DND-41 (cell line): ENCODE measurements around the gene MT3.

ENCODE experiments used
- ATAC-seq: fragments of 200-7000 bp; cut with Tn5 transposase; 3 replicates; pipeline ENCODE4 v1.9.1; 2021; ENCODE audit warnings: low read depth; ENCODE audit not compliant: insufficient read depth
- DNase-seq: peaks from one replicate; pipeline ENCODE4 v3.0.0-alpha.2; 2020
- H2AFZ ChIP-seq: 2 replicates; pipeline ENCODE4 v1.6.0; 2012; ENCODE audit warnings: low read depth, low read length
- H3K27ac ChIP-seq: 2 replicates; pipeline ENCODE4 v1.5.1; 2012; ENCODE audit warnings: low read length, inconsistent platforms
- H3K27me3 ChIP-seq: fragments of 200-600 bp; sonication (generic); 2 replicates; pipeline ENCODE4 v1.6.0; 2012; ENCODE audit warnings: low read length, mild to moderate bottlenecking, inconsistent platforms; ENCODE audit not compliant: insufficient read depth, poor library complexity
- H3K36me3 ChIP-seq: 2 replicates; pipeline ENCODE4 v1.5.1; 2012; ENCODE audit warnings: low read length, inconsistent platforms; ENCODE audit not compliant: insufficient read depth
- H3K4me1 ChIP-seq: 2 replicates; pipeline ENCODE4 v1.5.1; 2012; ENCODE audit warnings: mild to moderate bottlenecking, low read length; ENCODE audit not compliant: insufficient read depth
- H3K4me2 ChIP-seq: 2 replicates; pipeline ENCODE4 v1.6.0; 2012; ENCODE audit warnings: mild to moderate bottlenecking, moderate library complexity, low read length, inconsistent platforms; ENCODE audit not compliant: insufficient read depth
- H3K4me3 ChIP-seq, 2 experiments: fragments of 200-600 bp in 1 of 2; shearing (Covaris generic) in 1 of 2; 2 replicates each; pipeline ENCODE4 v1.5.1; 2012 to 2016; ENCODE audit warnings: inconsistent platforms in 2 of 2, low read length in 2 of 2, mild to moderate bottlenecking in 2 of 2, low read depth in 1 of 2, moderate library complexity in 1 of 2
- H3K79me2 ChIP-seq: 2 replicates; pipeline ENCODE4 v1.6.0; 2012; ENCODE audit warnings: low read length, inconsistent platforms; ENCODE audit not compliant: insufficient read depth
- H3K9ac ChIP-seq: 2 replicates; pipeline ENCODE4 v1.6.0; 2012; ENCODE audit warnings: low read depth, mild to moderate bottlenecking, inconsistent platforms, low read length, moderate library complexity
- H3K9me3 ChIP-seq: 2 replicates; pipeline ENCODE4 v1.5.1; 2012; ENCODE audit warnings: low read length, moderate library complexity, mild to moderate bottlenecking, inconsistent platforms; ENCODE audit not compliant: insufficient read depth, severe bottlenecking
- H4K20me1 ChIP-seq: 2 replicates; pipeline ENCODE4 v1.6.0; 2012; ENCODE audit warnings: low read length; ENCODE audit not compliant: insufficient read depth
- CTCF ChIP-seq: IDR thresholded peaks from 2 replicates; pipeline ENCODE4 v1.5.1; 2012; ENCODE audit warnings: borderline replicate concordance, low read length, moderate library complexity, mild to moderate bottlenecking; ENCODE audit not compliant: poor library complexity, severe bottlenecking; ENCODE audit errors: extremely low read depth
- EZH2 ChIP-seq: IDR thresholded peaks from 3 replicates; pipeline ENCODE4 v1.6.1; 2012; ENCODE audit warnings: borderline replicate concordance, low read depth, mild to moderate bottlenecking, moderate library complexity, low read length, inconsistent platforms; ENCODE audit not compliant: severe bottlenecking

Gene MT3

GRCh38 chr16:56559109-56559508 is 30.2 kb upstream of the MT3 start:
- Histone ChIP-seq H3K4me3 (no peak overlapping the region), H3K27ac (no peak overlapping the region), H3K79me2 (no peaks in the 10 kb centered on the region), H2AFZ (no peak overlapping the region), H4K20me1 (no peaks in the 10 kb centered on the region), H3K4me1 (no peaks in the 10 kb centered on the region), H3K9ac (no peak overlapping the region), H3K27me3 (peaks cover 23% of the 10 kb centered on the region), H3K4me2 (no peak overlapping the region), H3K36me3 (no peaks in the 10 kb centered on the region), H3K9me3 (no peaks in the 10 kb centered on the region)
- TF ChIP-seq EZH2 (no peak), CTCF (no peak)
- no peak for ATAC-seq
- no peak for DNase-seq

GRCh38 chr16:56560447-56560846 is 28.9 kb upstream of the MT3 start:
- Histone ChIP-seq H2AFZ (no peak overlapping the region), H4K20me1 (no peaks in the 10 kb centered on the region), H3K9me3 (no peaks in the 10 kb centered on the region), H3K36me3 (no peaks in the 10 kb centered on the region), H3K9ac (no peak overlapping the region), H3K4me3 (no peak overlapping the region), H3K4me1 (no peaks in the 10 kb centered on the region), H3K27me3 (peaks cover 13% of the 10 kb centered on the region), H3K27ac (no peak overlapping the region), H3K4me2 (no peak overlapping the region), H3K79me2 (no peaks in the 10 kb centered on the region)
- no peak for TF ChIP-seq CTCF
- no peak for TF ChIP-seq EZH2
- no peak for ATAC-seq
- DNase-seq, result no peak

- H3K27ac ChIP-seq, result no peak overlapping the region
- no peak overlapping the region for H3K9ac ChIP-seq
- H4K20me1 ChIP-seq, result no peaks in the 10 kb centered on the region
- no peak overlapping the region for H3K4me2 ChIP-seq
- H3K4me1 ChIP-seq, result no peaks in the 10 kb centered on the region
- H3K79me2 ChIP-seq, result no peaks in the 10 kb centered on the region
- ATAC-seq (no peak), DNase-seq (no peak)
- no peaks in the 10 kb centered on the region for H3K36me3 ChIP-seq
- H3K9me3 ChIP-seq, result no peaks in the 10 kb centered on the region
- TF ChIP-seq EZH2 (no peak), CTCF (no peak)
- H2AFZ ChIP-seq, result no peak overlapping the region
- no peak overlapping the region for H3K4me3 ChIP-seq
- peaks cover 15% of the 10 kb centered on the region for H3K27me3 ChIP-seq
Measured at GRCh38 chr16:56561126-56561525, 28.2 kb upstream of the MT3 start.

- no peak within 1 kb of the TSS for H3K9ac ChIP-seq
- H3K9me3 ChIP-seq, result no peaks in the 10 kb centered on the region
- H3K79me2 ChIP-seq, result no peaks in the 10 kb centered on the region
- no peaks in the 10 kb centered on the region for H3K4me1 ChIP-seq
- no peaks in the 10 kb centered on the region for H4K20me1 ChIP-seq
- no peak within 1 kb of the TSS for H3K4me3 ChIP-seq
- no peak within 1 kb of the TSS for H3K27ac ChIP-seq
- no peak within 1 kb of the TSS for H3K4me2 ChIP-seq
- H3K36me3 ChIP-seq, result no peaks in the 10 kb centered on the region
- H3K27me3 ChIP-seq, result peaks cover 8% of the 10 kb centered on the region
- TF ChIP-seq EZH2, result no peak
- no peak for TF ChIP-seq CTCF
- no peak within 1 kb of the TSS for H2AFZ ChIP-seq
- ATAC-seq (no peak), DNase-seq (no peak)
Measured at GRCh38 chr16:56564793-56565477, 24.4 kb upstream of the MT3 start, which contains the start of gene MT4. Gene MT4, plus strand, starts transcription at chr16:56565073. Its CDS starts 56 bp downstream, at chr16:56565129.
